Measurements from ENCODE around the gene DLEC1. TPM values are rescaled to one million over a fixed set of nuclear protein-coding genes. Genes with fewer than 3 reads are reported as not detected.

DLEC1 gene
- total and polyA plus RNA-seq, 9 of the 15 experiments (the other 6 are each of a cell fraction or from before 2014, with no cell fraction given) = 0.07 to 0.08 TPM; not detected in 7

- H3K9me1 ChIP-seq (ENCODE audit: control insufficient read depth, insufficient read depth, low read length) = peaks cover 2% of the 10 kb centered on the region
- H4K20me1 ChIP-seq (replicated peaks; ENCODE audit: control insufficient read depth, insufficient read depth, low read length) = peaks cover 16% of the 10 kb centered on the region
- H3K9me3 ChIP-seq (replicated peaks; ENCODE audit: control insufficient read depth, insufficient read depth, low read depth, low read length) = no peaks in the 10 kb centered on the region
- peaks cover 22 to 35% of the 10 kb centered on the region in 2 experiments for H3K4me1 ChIP-seq (replicated peaks in 1 of 2; ENCODE audit: control insufficient read depth in 2 of 2, insufficient read depth in 2 of 2, low read length in 2 of 2)
- FAIRE-seq = no peak
- H3K36me3 ChIP-seq (ENCODE audit: control insufficient read depth, insufficient read depth, low read length) = peaks cover 23% of the 10 kb centered on the region
- no peak overlapping the region; the same call in 1 of the 2 replicates for H3K4me3 ChIP-seq
- H2AFZ ChIP-seq (ENCODE audit: low read depth, low read length) = no peak overlapping the region
- H3K79me2 ChIP-seq (ENCODE audit: control insufficient read depth, insufficient read depth, low read length) = peaks cover 73% of the 10 kb centered on the region
- peak overlapping the region; percentile 89 for H3K4me2 ChIP-seq (ENCODE audit: insufficient read depth, low read length)
- 0 out of 4 replicates have a peak overlapping the region, but pooled peaks of 1 of the 2 experiments have one; percentile 25 for H3K9ac ChIP-seq (ENCODE audit: insufficient read depth in 1 of 2, low read depth in 2 of 2, low read length in 2 of 2)
- 31% methylated on average over 4 of the region's 4 CpGs for WGBS (ENCODE audit: insufficient coverage, low coverage, missing lambda C conversion rate)
- in situ Hi-C loops (cut with MboI) (no loop called here), intact Hi-C loops (cut with micrococcal nuclease) (no loop called here)
- BruUV-seq (replicated peaks) = no TSS peak
- H3K27ac ChIP-seq (ENCODE audit: extremely low read depth, low read depth, low read length) = no peak overlapping the region
- no peaks in the 10 kb centered on the region for H3K27me3 ChIP-seq (ENCODE audit: control insufficient read depth in 2 of 2, insufficient read depth in 2 of 2, low read length in 2 of 2)
- no peak for TF ChIP-seq FOSL1 (tag; conservative IDR thresholded peaks at IDR 0.05)
- 0 out of 2 replicates have a peak, but pooled peaks have one; percentile 17 for TF ChIP-seq RBFOX2 (IDR thresholded peaks at IDR 0.05; ENCODE audit: low read depth, low read length)
- CTCF ChIA-PET (ENCODE audit: low intra/inter-chr PET ratio) = no interaction called here
- no peak for DNase-seq (ENCODE audit: extremely low read depth in 1 of 4, low spot score in 3 of 4)
- ATAC-seq = no peak
- POLR2A ChIA-PET = interaction anchor here (0.8 to 5.4 kb wide), 7 partner anchors 10 to 876 kb away, joined by 3 to 55 read pairs (median 4); partner anchors contain the start of genes ACAA1 and MYD88
Observed at GRCh38 chr3:38167591-38167990, 128.6 kb downstream of the DLEC1 start.

GRCh38 chr3:38168151-38169026 lies 129.4 kb downstream of the DLEC1 start:
- Histone ChIP-seq H4K20me1 (replicated peaks; ENCODE audit: control insufficient read depth, insufficient read depth, low read length) (peaks cover 19% of the 10 kb centered on the region), H3K4me3 (no peak overlapping the region), H3K36me3 (ENCODE audit: control insufficient read depth, insufficient read depth, low read length) (peaks cover 23% of the 10 kb centered on the region), H3K9ac (ENCODE audit: insufficient read depth in 1 of 2, low read depth in 2 of 2, low read length in 2 of 2) (no peak overlapping the region), H3K27ac (ENCODE audit: extremely low read depth, low read depth, low read length) (no peak overlapping the region), H2AFZ (ENCODE audit: low read depth, low read length) (no peak overlapping the region), H3K27me3 (ENCODE audit: control insufficient read depth in 2 of 2, insufficient read depth in 2 of 2, low read length in 2 of 2) (no peaks in the 10 kb centered on the region), H3K4me2 (ENCODE audit: insufficient read depth, low read length) (no peak overlapping the region), H3K4me1 (replicated peaks in 1 of 2; ENCODE audit: control insufficient read depth in 2 of 2, insufficient read depth in 2 of 2, low read length in 2 of 2) (peaks cover 19 to 29% of the 10 kb centered on the region in 2 experiments), H3K79me2 (ENCODE audit: control insufficient read depth, insufficient read depth, low read length) (peaks cover 81% of the 10 kb centered on the region), H3K9me3 (replicated peaks; ENCODE audit: control insufficient read depth, insufficient read depth, low read depth, low read length) (no peaks in the 10 kb centered on the region), H3K9me1 (ENCODE audit: control insufficient read depth, insufficient read depth, low read length) (peaks cover 2% of the 10 kb centered on the region)
- WGBS (ENCODE audit: insufficient coverage, low coverage, missing lambda C conversion rate) = 80% methylated on average over 4 of the region's 4 CpGs
- no peak for DNase-seq (ENCODE audit: extremely low read depth in 1 of 4, low spot score in 3 of 4)
- in situ Hi-C loops (cut with MboI) (no loop called here), intact Hi-C loops (cut with micrococcal nuclease) (no loop called here)
- POLR2A ChIA-PET = interaction anchor here (5.4 kb wide), 1 partner anchor 30 kb away, joined by 55 read pairs; the partner anchor contains the start of genes ACAA1 and MYD88
- FAIRE-seq = no peak
- BruUV-seq (replicated peaks) = no TSS peak
- no peak for ATAC-seq
- CTCF ChIA-PET (ENCODE audit: low intra/inter-chr PET ratio) = no interaction called here
- TF ChIP-seq ZNF583 (CRISPR knock-in tag; IDR thresholded peaks at IDR 0.05) (no peak), CHCHD3 (CRISPR knock-in tag; IDR thresholded peaks at IDR 0.05) (no peak), MYBL2 (IDR thresholded peaks at IDR 0.05; ENCODE audit: low read depth) (no peak), MYBL2 (CRISPR knock-in tag; IDR thresholded peaks at IDR 0.05; ENCODE audit: borderline replicate concordance) (no peak)
